Breast epithelium (tissue), 4 donors: ENCODE results near the gene OR5AC2. TPM values are rescaled to one million over a fixed set of nuclear protein-coding genes. Genes with fewer than 3 reads are reported as not detected.

Experiments used
- DNase-seq, 2 donors: peaks; one replicate each; pipeline ENCODE4 v3.0.0-alpha.2; 2019; ENCODE audit warnings: low spot score in 2 of 2
- H3K27ac ChIP-seq, 2 donors: fragments of 200-600 bp; sonication (generic) in 1 of 2; one replicate each; pipeline ENCODE4 v1.5.1; 2016 to 2019; ENCODE audit warnings: mild to moderate bottlenecking in 1 of 2
- H3K27me3 ChIP-seq, 2 donors: fragments of 200-600 bp; sonication (generic) in 1 of 2; one replicate each; pipeline versions ENCODE4 v1.5.1 to v1.6.0; 2017 to 2019; ENCODE audit warnings: control low read depth in 1 of 2, mild to moderate bottlenecking in 1 of 2
- H3K36me3 ChIP-seq: fragments of 200-600 bp; one replicate; pipeline ENCODE4 v1.5.1; 2019
- H3K4me1 ChIP-seq, 2 donors: fragments of 200-600 bp; sonication (generic); one replicate each; pipeline ENCODE4 v1.5.1; 2016 to 2019; ENCODE audit warnings: control low read depth in 1 of 2
- H3K4me3 ChIP-seq, 3 donors: fragments of 200-600 bp; sonication (generic); 1 replicate in 2 of 3; 2 replicates in 1 of 3; pipeline ENCODE4 v1.5.1; 2016 to 2019; ENCODE audit warnings: mild to moderate bottlenecking in 3 of 3, moderate library complexity in 2 of 3
- H3K9me3 ChIP-seq, 2 donors: fragments of 200-600 bp; sonication (generic) in 1 of 2; one replicate each; pipeline ENCODE4 v1.5.1; 2016 to 2019; ENCODE audit warnings: control low read depth in 1 of 2
- POLR2A ChIP-seq: fragments of 450-650 bp; IDR thresholded peaks from one replicate; pipeline ENCODE4 v1.6.1; 2016; ENCODE audit warnings: antibody characterized with exemption, mild to moderate bottlenecking, moderate library complexity
- POLR2AphosphoS5 ChIP-seq, 3 donors: sonication (generic); formaldehyde crosslinking; IDR thresholded peaks; one replicate each; pipeline ENCODE4 v1.6.1; 2017; ENCODE audit warnings: antibody characterized with exemption in 3 of 3
- intact Hi-C: fragments of 100-400 bp; cut with DNase I; formaldehyde crosslinking; loops from one replicate; pipeline ENCODE4 v1.15.1; 2023; ENCODE audit warnings: low total_unique reads
- total RNA-seq, 3 donors: library from RNA; depleted of rRNA; stranded (reverse); fragments of >200 nt; gene quantifications; one replicate each; pipeline ENCODE4 v1.1.0, GENCODE V29; 2016
- TF ChIP-seq, protein P1 (sequence below), 3 donors: fragments of 450-650 bp; IDR thresholded peaks; one replicate each; pipeline ENCODE4 v1.5.1; 2016 to 2017; ENCODE audit warnings: antibody characterized with exemption in 3 of 3, mild to moderate bottlenecking in 3 of 3, moderate library complexity in 3 of 3

The OR5AC2 gene
- total RNA-seq, 3 donors from 2014 or later, result not detected

DNA sequence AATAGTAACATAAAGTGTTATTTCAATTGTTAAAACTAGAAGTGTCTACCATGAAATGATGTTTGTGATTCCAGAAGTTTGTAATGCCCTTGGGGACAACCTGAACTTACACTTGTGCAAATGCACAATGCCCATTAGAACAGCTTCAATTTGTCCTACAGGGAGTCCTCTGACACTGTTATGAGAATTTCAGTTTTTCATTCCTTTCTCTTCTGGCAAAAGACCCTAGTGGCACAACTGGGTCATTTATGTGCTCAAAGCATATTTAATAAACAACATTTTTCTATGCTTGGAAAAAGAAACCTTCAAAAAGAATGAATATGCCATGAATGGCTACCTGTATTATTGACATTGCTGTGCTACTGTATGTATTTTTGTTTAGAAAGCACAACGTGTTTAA is 43.4 kb downstream of the OR5AC2 start, which contains the start of gene OR5H1:
Gene OR5H1 (plus strand): TSS at position 301 of the 400 bp plus-strand sequence. CDS start 1,977 bp downstream, outside the sequence.
- TF ChIP-seq, protein P1, sequence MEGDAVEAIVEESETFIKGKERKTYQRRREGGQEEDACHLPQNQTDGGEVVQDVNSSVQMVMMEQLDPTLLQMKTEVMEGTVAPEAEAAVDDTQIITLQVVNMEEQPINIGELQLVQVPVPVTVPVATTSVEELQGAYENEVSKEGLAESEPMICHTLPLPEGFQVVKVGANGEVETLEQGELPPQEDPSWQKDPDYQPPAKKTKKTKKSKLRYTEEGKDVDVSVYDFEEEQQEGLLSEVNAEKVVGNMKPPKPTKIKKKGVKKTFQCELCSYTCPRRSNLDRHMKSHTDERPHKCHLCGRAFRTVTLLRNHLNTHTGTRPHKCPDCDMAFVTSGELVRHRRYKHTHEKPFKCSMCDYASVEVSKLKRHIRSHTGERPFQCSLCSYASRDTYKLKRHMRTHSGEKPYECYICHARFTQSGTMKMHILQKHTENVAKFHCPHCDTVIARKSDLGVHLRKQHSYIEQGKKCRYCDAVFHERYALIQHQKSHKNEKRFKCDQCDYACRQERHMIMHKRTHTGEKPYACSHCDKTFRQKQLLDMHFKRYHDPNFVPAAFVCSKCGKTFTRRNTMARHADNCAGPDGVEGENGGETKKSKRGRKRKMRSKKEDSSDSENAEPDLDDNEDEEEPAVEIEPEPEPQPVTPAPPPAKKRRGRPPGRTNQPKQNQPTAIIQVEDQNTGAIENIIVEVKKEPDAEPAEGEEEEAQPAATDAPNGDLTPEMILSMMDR (IDR thresholded peaks at IDR 0.05), result no peak
- TF ChIP-seq POLR2AphosphoS5 (IDR thresholded peaks at IDR 0.05) (no peak), POLR2A (no peak)
- no peaks in the 10 kb centered on the region for H3K9me3 ChIP-seq
- intact Hi-C loops, result no loop called here
- no peak within 1 kb of the TSS for H3K27ac ChIP-seq
- H3K4me1 ChIP-seq, result no peaks in the 10 kb centered on the region
- no peaks in the 10 kb centered on the region for H3K36me3 ChIP-seq
- H3K27me3 ChIP-seq, result no peaks in the 10 kb centered on the region
- no peak within 1 kb of the TSS for H3K4me3 ChIP-seq
- DNase-seq, result no peak

DNA sequence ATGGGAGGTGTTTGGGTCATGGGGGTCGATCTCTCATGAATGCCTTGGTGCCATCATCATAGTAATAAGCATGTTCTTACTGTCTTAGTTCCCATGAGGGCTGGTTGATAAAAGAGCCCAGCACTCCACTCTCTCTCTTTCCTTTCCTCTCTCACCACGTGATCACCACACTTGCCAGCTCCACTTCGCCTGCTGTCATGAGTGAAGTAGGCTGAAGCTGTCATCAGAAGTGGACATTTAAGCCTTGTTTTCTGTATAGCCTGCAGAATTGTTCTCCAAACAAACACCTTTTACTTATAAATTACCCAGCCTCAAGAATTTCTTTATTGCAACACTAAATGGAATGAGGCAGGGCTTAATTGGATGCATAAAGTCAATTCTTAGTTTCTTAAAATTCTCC is 49.7 kb downstream of the OR5AC2 start:
- TF ChIP-seq, protein P1 (IDR thresholded peaks at IDR 0.05), result no peak
- TF ChIP-seq POLR2A (no peak), POLR2AphosphoS5 (IDR thresholded peaks at IDR 0.05) (no peak)
- no peak overlapping the region for H3K27ac ChIP-seq
- DNase-seq, result no peak
- H3K9me3 ChIP-seq, result no peaks in the 10 kb centered on the region
- no peaks in the 10 kb centered on the region for H3K27me3 ChIP-seq
- intact Hi-C loops, result no loop called here
- no peaks in the 10 kb centered on the region for H3K4me1 ChIP-seq
- no peaks in the 10 kb centered on the region for H3K36me3 ChIP-seq
- H3K4me3 ChIP-seq, result no peak overlapping the region

Other genes with a start within 250 kb of the OR5AC2 start
- gene RIOX2, start 114.7 kb upstream of the OR5AC2 start, total RNA-seq, result 10 to 100 TPM; 22.9 to 32.4 (median 28.5) TPM
- not detected for gene GABRR3, start 51.9 kb upstream of the OR5AC2 start, total RNA-seq
- not detected for gene OR5H1, start 43.5 kb downstream of the OR5AC2 start, total RNA-seq
- gene OR5H14, start 60.3 kb downstream of the OR5AC2 start, total RNA-seq, result not detected
- gene OR5H15, start 79.5 kb downstream of the OR5AC2 start, total RNA-seq, result not detected
- gene OR5H6, start 177.1 kb downstream of the OR5AC2 start, total RNA-seq, result not detected
- not detected for gene OR5H2, start 195.3 kb downstream of the OR5AC2 start, total RNA-seq